Ecto neural progenitor cell (in vitro differentiated cells): ENCODE measurements around the gene RHOT2.
A peak's percentile ranks its signal among the peaks of the same experiment; 100 is the strongest.
"Not testable (repeated sequence)": the region's sequence is repeated elsewhere in the genome, so short reads cannot be mapped to it uniquely, and the experiment has no call there.

ENCODE experiments used
- DNase-seq: peaks from one replicate; pipeline ENCODE4 v3.0.0-alpha.2; 2018; ENCODE audit warnings: low spot score

RHOT2 gene

DNA sequence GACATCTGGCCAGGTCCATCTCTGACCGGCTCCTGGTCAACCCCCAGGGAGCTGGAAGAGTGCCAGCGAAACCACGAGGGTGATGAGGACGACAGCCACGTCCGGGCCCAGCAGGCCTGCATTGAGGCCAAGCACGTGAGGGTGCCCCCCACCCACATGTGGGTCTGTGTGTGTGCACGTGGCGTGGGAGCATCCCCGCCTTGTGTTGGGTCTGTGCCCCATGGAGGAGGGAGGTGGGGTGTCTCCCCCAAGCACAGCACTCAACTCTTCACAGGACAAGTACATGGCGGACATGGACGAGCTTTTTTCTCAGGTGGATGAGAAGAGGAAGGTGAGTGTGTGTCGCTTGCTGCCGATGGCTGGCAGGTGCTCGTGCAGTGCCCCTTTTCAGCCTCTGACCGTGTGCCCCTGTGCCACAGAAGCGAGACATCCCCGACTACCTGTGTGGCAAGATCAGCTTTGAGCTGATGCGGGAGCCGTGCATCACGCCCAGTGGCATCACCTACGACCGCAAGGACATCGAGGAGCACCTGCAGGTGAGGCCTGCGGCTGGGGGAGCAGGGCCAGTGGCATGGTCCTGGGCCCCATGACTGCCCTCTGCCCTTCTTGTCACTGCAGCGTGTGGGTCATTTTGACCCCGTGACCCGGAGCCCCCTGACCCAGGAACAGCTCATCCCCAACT is 14.0 kb downstream of the RHOT2 start:
- no peak for DNase-seq

DNA sequence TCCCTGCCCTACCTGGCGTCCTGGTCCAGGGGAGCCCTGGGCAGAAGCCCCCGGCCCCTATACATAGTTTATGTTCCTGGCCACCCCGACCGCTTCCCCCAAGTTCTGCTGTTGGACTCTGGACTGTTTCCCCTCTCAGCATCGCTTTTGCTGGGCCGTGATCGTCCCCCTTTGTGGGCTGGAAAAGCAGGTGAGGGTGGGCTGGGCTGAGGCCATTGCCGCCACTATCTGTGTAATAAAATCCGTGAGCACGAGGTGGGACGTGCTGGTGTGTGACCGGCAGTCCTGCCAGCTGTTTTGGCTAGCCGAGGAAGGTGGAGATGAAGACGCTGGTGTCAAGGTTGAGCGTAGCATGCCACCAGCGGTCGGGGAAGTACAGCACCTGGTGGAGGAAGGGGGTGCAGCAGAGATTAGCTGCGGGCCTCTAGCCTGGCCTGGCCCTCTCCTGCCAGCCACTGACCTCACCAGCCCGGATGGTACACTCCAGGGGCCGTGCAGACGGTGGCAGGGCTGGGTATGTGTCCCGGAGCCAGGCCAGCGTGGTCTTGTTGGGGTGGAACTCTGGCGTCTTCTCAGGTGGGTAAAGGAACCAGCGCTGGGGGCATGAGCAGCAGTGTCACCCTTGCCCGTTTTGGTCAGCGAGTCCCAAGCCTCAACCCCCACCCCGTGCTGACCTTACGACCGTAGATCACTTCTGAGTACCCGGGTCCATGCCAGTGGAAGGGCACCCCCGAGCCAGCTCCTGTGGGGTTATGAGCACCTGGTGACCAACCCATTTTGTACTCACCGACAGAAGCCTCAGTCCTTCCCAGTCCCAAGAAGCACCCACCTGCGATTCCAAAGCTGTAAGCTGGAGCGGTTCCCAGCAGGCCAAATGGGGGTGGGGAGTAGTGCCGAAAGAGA is 14.8 kb downstream of the RHOT2 start:
- no peak for DNase-seq

- DNase-seq, result no peak
These were observed 15.6 kb downstream of the RHOT2 start for GRCh38 chr16:683396-684070.

GRCh38 chr16:684071-684794 is 16.3 kb downstream of the RHOT2 start, which contains the start of gene JMJD8:
Gene JMJD8, minus strand, starts transcription at chr16:684334. Its CDS starts 15 bp downstream, at chr16:684319.
- DNase-seq, result peak; percentile 97

- no peak for DNase-seq
These were observed 17.2 kb downstream of the RHOT2 start for GRCh38 chr16:684961-685696.

- DNase-seq, result peak; percentile 74
These were observed 18.0 kb downstream of the RHOT2 start for GRCh38 chr16:685967-686366.

GRCh38 chr16:686459-687260 is 18.7 kb downstream of the RHOT2 start:
- DNase-seq, result no peak

- DNase-seq, result no peak
These were observed 19.6 kb downstream of the RHOT2 start for GRCh38 chr16:687499-687898.

DNA sequence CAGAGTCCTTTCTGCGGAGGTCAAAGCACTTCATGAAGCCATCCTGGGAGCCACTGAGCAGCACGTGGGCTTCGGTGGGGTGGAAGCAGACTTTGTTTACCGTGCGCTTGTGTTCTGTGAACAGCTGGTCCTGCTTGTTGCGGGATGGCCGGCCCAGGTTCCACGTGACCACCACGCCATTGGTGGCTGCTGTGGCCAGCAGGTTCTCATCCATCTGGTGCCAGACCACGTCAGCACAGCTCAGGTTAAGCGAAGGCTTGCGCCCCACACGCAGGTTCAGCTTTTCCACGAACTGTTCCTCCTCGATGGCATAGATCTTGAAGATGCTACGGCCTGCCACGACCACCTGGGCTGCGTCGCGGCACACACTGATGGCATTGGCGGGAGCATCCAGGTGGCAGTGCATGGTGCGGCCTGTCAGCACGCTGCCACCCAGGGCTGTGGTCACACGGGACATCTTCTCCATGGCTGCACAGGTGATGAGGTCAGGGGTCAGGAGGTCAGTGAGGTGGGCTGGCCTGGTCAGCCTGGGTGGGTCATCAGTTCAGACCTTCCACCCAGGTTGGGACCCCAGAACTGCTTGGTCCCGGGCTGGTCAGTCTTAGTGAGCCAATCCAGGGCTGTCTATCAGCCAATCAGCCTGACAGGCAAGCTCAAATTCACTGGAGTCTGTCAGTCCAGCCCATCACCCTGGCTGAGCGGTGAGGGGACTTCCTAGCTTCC is 21.4 kb downstream of the RHOT2 start:
- no peak for DNase-seq

DNA sequence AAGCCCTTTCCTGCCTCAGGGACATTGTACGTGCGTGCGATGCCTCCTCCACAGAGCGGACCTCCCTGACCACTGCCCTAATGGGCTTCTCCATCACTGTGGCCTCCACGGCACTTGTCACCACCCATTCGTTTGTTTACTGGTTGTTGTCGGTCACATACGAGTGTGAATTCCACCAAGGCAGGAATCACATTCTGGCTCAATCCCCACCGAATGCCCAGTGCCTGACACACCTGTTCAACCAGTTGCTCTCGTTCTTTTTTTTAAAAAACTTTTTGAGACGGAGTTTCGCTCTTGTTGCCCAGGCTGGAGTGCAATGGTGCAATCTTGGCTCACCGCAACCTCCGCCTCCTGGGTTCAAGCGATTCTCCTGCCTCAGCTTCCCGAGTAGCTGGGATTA is 23.3 kb downstream of the RHOT2 start:
- DNase-seq, result not testable (repeated sequence)

GRCh38 chr16:692356-693108 is 24.6 kb downstream of the RHOT2 start:
- DNase-seq, result no peak

DNA sequence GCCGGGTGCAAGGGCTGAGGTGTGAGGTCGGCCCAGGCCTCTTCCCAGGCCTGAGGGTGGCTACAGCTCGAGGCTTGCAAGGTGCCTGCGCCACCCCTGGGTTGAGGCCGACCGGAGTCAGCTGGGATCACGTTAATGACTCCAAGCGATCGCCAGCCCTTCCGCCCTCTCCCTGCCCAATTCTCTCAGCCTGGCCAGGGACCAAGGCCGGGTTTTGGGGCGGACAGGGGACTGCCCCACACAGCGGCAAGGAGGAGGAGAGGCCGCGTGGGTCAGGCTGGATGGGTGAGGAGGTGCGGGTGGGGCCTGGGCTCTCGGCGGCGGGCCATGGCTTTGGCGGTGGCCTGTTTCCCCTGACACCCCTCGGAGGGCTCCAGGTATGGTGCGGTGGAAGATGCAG is 25.4 kb downstream of the RHOT2 start:
- no peak for DNase-seq

GRCh38 chr16:693766-694165 is 25.8 kb downstream of the RHOT2 start:
- no peak for DNase-seq

DNA sequence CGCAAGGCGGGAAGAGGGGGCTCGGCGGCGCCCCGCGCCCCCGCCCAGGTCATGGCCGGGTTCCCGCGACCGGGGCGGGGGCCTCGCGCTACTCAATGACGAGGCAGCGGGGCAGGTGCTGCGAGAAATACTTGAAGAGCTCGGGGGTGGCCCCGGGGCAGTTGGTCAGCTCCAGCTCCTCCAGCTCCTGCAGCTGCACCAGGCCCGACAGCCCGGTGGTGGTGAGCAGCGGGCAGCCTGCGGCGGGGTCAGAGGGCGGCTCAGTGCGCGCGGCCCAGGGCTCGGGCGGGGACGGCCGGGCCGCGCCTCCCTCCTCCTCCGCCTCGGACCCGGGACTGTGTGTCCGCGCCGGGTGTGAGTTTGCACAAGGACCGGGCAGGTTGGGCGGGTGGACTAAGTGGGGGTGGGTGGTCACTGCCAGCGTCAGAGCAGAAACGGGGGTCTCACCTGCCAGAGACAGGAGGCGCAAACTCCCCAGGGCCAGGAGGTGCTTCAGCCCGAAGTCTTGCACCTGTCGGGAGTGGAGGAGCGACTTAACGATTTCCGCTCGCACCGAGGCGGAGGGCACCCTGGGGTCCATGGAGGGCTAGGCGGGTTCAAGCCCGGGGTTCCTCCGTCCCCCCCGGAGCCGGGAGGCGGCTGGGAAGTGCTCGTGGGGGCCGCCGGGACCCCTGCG is 26.4 kb downstream of the RHOT2 start:
- DNase-seq, result peak; percentile 77

GRCh38 chr16:694863-695354 is 27.0 kb downstream of the RHOT2 start:
- no peak for DNase-seq

DNA sequence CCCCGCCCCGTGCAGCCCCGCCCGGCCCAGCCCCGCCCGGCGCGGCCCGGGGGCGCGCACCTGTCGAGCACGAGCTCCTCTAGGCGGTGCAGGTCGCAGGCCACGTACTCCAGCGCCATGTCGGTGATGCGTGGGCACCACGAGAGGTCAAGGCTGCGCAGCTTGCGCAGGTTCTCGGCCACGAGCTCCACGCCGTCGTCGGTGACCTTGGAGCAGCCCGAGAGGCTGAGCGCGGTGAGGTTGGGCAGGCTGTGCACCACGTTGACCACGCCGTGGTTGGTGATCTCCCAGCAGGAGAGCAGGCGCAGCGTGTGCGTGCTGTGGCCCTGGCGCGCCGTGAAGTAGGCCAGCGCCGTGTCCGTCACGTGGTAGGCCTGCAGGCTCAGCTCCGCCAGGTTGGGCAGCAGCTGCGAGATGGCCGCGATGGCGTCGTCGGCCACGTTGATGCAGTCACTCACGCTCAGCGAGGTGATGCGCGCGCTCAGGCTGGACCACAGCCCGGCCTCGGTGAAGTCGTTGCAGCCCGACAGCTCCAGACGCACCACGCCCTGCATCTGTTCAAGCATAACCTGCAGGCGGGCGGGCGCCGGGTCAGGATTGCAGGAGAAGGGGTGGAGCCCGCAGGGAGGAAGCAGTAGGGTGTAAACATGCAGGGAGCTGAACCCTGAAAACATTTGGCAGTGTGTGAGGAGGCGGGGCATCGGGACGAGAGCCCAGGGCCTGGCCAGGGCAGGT is 27.6 kb downstream of the RHOT2 start:
- DNase-seq, result no peak

- no peak for DNase-seq
These were observed 31.2 kb downstream of the RHOT2 start for GRCh38 chr16:698911-699671.
